ENCODE measurements around the gene SLC25A38.

The SLC25A38 gene

DNA sequence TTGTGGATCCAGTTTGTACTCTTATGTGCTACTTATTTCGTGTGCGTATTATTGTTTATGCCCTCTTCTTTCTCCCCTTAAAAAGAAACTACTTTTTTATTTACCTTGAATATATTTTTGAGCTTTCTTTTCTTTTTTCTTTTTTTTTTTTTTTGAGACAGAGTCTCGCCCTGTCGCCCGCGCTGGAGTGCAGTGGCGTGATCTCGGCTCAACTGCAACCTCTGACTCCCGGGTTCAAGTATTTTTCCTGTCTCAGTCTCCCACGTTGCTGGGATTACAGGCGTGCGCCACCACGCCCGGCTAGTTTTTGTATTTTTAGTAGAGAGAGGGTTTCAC, 1.5 kb downstream of the SLC25A38 start:
- no peak for TF ChIP-seq JUND (IDR thresholded peaks at IDR 0.05; ENCODE audit: low read depth)
- in situ Hi-C loops (cut with HindIII; ENCODE audit: low pct_unique_long_range_greater_than_20kb, low sequenced_read_pairs), result no loop called here
- DNase-seq (ENCODE audit: low read depth in 1 of 2, low spot score in 1 of 2), result no peak

- TF ChIP-seq JUND (IDR thresholded peaks at IDR 0.05; ENCODE audit: low read depth), result no peak
- in situ Hi-C loops (cut with HindIII; ENCODE audit: low pct_unique_long_range_greater_than_20kb, low sequenced_read_pairs), result no loop called here
These were observed 2.4 kb downstream of the SLC25A38 start for GRCh38 chr3:39385456-39386090.

DNA sequence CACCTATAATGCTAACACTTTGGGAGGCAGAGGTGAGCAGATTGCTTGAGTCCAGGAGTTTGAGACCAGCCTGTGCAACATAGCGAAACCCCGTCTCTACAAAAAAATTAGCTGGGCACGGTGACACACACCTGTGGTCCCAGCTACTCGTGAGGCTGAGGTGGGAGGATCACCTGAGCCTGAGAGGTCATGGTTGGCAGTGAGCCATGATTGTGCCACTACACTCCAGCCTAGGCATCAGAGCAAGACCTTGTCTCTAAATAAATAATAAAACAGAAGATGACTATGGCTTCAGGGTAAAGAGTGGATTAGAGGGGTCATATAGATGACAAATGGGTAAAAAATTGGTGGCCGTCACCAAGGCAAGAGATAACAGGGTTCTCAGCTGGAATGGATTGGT, 3.1 kb downstream of the SLC25A38 start:
- TF ChIP-seq JUND (IDR thresholded peaks at IDR 0.05; ENCODE audit: low read depth), result no peak
- no peak for DNase-seq (ENCODE audit: low read depth in 1 of 2, low spot score in 1 of 2)
- in situ Hi-C loops (cut with HindIII; ENCODE audit: low pct_unique_long_range_greater_than_20kb, low sequenced_read_pairs), result no loop called here

More at GRCh38 chr3:39385456-39386090, 2.4 kb downstream of the SLC25A38 start:
- no peak for DNase-seq (ENCODE audit: low read depth in 1 of 2, low spot score in 1 of 2)

- in situ Hi-C loops (cut with HindIII; ENCODE audit: low pct_unique_long_range_greater_than_20kb, low sequenced_read_pairs), result no loop called here
- TF ChIP-seq JUND (IDR thresholded peaks at IDR 0.05; ENCODE audit: low read depth), result no peak
- no peak for DNase-seq (ENCODE audit: low read depth in 1 of 2, low spot score in 1 of 2)
These were observed 4.3 kb downstream of the SLC25A38 start for GRCh38 chr3:39387411-39387975.

DNA sequence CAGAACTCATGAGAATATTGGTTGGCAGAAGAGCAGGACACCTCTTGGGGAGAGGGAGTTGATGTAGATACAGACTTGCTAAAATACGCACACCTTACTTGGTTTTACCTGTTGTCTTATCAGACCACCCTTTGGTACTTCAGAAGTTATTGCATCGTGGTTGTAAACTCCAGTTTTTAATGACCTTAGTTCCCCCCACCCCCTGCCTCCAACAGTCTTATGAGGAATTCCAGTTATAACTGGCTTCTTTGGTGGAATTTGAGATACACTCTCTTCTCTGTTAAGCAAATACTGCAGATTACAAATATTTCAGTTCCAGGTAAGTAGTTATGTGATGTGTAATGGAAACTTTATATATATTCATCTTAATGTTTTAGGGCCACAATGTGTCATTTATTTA, 5.0 kb downstream of the SLC25A38 start:
- in situ Hi-C loops (cut with HindIII; ENCODE audit: low pct_unique_long_range_greater_than_20kb, low sequenced_read_pairs), result no loop called here
- TF ChIP-seq JUND (IDR thresholded peaks at IDR 0.05; ENCODE audit: low read depth), result no peak
- DNase-seq (ENCODE audit: low read depth in 1 of 2, low spot score in 1 of 2), result no peak

GRCh38 chr3:39388741-39389248, 5.6 kb downstream of the SLC25A38 start:
- no peak for DNase-seq (ENCODE audit: low read depth in 1 of 2, low spot score in 1 of 2)
- TF ChIP-seq JUND (IDR thresholded peaks at IDR 0.05; ENCODE audit: low read depth), result no peak
- in situ Hi-C loops (cut with HindIII; ENCODE audit: low pct_unique_long_range_greater_than_20kb, low sequenced_read_pairs), result no loop called here

DNA sequence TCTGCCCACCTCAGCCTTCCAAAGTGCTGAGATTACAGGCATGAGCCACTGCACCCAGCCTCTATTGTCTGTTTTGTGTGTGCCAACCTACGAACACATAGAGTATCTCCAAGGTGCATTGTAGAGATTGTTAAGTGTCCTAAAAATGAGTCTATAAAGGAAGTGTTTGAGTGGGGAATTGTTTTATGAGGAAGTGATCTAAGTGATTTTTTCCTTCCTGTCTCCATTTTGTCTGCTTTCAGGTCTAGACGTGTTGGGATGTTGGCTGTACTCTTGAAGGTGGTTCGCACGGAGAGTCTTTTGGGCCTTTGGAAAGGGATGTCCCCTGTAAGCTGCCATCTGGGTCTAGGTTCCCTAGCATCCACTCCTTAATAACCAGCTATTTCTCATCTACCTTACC, 7.0 kb downstream of the SLC25A38 start:
- in situ Hi-C loops (cut with HindIII; ENCODE audit: low pct_unique_long_range_greater_than_20kb, low sequenced_read_pairs), result no loop called here
- TF ChIP-seq JUND (IDR thresholded peaks at IDR 0.05; ENCODE audit: low read depth), result no peak
- no peak for DNase-seq (ENCODE audit: low read depth in 1 of 2, low spot score in 1 of 2)

DNA sequence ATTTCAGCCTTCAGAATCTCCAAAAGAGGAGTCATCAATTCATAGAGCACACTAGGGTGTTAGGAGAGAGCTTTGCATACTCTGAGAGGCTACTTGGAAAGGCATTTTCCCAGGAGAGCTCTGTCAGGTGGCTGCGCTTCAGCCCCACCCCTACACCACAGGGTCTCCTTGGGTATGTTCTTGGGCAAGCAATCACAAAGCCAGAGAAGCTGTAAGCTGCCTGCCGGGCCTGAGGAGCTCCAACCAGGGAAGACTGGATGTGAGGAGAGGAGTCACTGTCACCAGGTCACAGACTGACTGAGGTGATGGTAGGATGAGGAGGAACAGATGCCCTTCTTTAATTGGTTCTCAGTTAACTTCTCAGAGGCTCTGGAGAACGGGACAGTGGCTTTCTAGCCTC, 13.5 kb downstream of the SLC25A38 start:
- no peak for TF ChIP-seq JUND (IDR thresholded peaks at IDR 0.05; ENCODE audit: low read depth)
- no peak for DNase-seq (ENCODE audit: low read depth in 1 of 2, low spot score in 1 of 2)
- in situ Hi-C loops (cut with HindIII; ENCODE audit: low pct_unique_long_range_greater_than_20kb, low sequenced_read_pairs), result no loop called here

- in situ Hi-C loops (cut with HindIII; ENCODE audit: low pct_unique_long_range_greater_than_20kb, low sequenced_read_pairs), result no loop called here
- TF ChIP-seq JUND (IDR thresholded peaks at IDR 0.05; ENCODE audit: low read depth), result no peak
- DNase-seq (ENCODE audit: low read depth in 1 of 2, low spot score in 1 of 2), result no peak
These were observed 15.5 kb downstream of the SLC25A38 start for GRCh38 chr3:39398700-39399099.

DNA sequence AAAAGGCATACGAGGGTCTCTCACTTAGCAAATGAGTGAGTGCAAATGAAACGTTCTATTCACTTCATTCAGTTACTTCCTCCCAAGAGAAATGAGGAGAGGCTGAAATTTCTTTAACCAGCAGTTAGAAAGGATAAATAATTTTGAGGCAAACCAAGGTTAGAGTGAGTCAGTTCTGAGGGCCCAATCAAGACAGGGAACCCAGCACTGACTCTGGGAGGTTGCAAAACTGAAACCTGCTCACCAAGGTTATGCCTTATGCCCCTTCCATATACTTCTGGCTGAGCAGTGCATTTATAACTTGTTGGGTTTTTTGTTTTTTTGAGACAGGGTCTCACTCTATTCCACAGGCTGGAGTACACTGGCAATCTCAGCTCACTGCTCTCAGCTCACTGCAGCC, 18.8 kb downstream of the SLC25A38 start:
- no peak for TF ChIP-seq JUND (IDR thresholded peaks at IDR 0.05; ENCODE audit: low read depth)
- no peak for DNase-seq (ENCODE audit: low read depth in 1 of 2, low spot score in 1 of 2)
- in situ Hi-C loops (cut with HindIII; ENCODE audit: low pct_unique_long_range_greater_than_20kb, low sequenced_read_pairs), result no loop called here

DNA sequence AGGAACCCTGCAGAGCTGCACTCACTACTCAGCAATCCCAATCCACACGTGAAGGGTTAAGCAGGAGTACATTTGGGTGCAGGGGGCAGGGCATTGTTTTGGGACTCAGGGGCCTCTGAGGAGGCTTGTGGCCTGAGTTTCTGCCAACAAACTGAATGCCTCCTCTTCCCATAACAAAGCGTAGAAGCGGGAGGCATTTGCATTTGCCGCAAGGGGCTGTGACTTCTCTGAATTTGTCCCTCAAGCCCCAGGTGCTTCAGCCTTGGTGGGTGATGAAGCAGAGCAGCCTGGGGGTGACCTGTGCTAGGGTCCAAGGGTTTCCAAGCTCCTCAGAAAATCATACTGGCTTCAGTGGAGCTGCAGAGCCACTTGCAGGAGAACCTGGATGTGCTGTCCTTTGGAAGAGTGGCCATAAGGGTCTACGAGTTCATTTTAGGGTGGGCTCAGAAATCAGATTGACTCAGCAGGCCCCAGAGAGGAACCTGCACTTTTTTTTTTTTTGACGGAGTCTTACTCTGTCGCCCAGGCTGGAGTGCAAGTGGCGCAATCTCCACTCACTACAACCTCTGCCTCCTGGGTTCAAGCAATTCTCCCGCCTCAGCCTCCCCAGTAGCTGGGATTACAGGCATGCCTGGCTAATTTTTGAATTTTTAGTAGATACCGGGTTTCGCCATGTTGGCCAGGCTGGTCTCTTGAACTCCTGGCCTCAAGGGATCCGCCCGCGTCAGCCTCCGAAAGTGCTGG, 21.9 kb downstream of the SLC25A38 start:
- no peak for DNase-seq (ENCODE audit: low read depth in 1 of 2, low spot score in 1 of 2)
- in situ Hi-C loops (cut with HindIII; ENCODE audit: low pct_unique_long_range_greater_than_20kb, low sequenced_read_pairs), result no loop called here
- TF ChIP-seq JUND (IDR thresholded peaks at IDR 0.05; ENCODE audit: low read depth), result no peak

DNA sequence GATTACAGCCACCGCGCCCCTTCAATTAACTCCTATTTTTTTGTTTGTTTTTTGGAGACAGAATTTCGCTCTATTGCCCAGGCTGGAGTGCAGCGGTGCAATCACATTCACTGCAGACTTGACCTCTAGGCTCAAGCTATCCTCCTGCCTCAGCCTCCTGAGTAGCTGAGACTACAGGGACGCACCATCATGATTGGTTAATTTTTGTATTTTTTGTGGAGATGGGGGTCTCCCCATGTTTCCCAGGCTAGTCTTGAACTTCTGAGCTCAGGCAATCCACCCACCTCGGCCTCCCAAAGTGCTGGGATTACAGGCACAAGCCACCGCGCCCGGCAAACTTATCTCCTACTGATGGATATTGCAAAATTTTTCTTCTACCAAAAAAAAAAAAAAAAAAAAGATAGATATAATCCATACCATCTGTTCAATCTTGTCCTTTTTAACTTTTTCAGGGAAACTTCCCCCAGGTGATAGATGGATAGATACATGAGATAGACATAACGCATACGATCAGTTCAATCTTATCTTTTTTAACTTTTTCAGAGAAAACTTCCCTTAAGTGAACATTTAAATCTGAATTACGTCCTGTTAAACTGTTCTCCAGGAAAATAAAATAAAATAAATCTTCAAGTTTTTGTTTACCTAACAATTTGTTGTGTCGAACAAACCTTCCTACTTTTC, 22.7 kb downstream of the SLC25A38 start:
- in situ Hi-C loops (cut with HindIII; ENCODE audit: low pct_unique_long_range_greater_than_20kb, low sequenced_read_pairs), result no loop called here
- TF ChIP-seq JUND (IDR thresholded peaks at IDR 0.05; ENCODE audit: low read depth), result no peak
- DNase-seq (ENCODE audit: low read depth in 1 of 2, low spot score in 1 of 2), result no peak

Data from T47D (cell line).